Measurements from ENCODE around the gene PPM1L. TPM values are rescaled to one million over a fixed set of nuclear protein-coding genes. Genes with fewer than 3 reads are reported as not detected.

Gene PPM1L
- total RNA-seq, 4 donors from 2014 or later = 3.2 to 27.9 (median 16.4) TPM

DNA sequence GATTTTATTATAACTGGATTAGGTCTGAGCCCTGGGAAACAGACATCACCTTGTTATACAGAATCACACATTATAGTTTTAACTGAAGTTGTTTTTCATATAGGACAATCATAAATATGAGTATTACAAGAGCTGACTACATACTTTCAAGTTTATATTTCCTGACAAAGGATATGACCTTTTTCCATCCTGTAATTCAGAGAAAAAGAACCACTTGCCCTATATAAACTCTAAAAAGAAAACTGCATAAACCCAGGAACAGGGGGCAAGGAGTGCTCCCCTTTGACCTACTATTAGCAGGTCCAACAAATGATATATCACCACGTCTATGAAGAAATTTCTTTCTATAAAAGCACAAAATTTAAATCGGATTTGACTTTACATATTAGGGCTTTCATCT is 328.2 kb downstream of the PPM1L start:
- intact Hi-C loops (cut with DNase I; ENCODE audit: low total_unique reads) = no loop called here
- no peaks in the 10 kb centered on the region for H3K9me3 ChIP-seq
- TF ChIP-seq, protein P1, sequence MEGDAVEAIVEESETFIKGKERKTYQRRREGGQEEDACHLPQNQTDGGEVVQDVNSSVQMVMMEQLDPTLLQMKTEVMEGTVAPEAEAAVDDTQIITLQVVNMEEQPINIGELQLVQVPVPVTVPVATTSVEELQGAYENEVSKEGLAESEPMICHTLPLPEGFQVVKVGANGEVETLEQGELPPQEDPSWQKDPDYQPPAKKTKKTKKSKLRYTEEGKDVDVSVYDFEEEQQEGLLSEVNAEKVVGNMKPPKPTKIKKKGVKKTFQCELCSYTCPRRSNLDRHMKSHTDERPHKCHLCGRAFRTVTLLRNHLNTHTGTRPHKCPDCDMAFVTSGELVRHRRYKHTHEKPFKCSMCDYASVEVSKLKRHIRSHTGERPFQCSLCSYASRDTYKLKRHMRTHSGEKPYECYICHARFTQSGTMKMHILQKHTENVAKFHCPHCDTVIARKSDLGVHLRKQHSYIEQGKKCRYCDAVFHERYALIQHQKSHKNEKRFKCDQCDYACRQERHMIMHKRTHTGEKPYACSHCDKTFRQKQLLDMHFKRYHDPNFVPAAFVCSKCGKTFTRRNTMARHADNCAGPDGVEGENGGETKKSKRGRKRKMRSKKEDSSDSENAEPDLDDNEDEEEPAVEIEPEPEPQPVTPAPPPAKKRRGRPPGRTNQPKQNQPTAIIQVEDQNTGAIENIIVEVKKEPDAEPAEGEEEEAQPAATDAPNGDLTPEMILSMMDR (IDR thresholded peaks at IDR 0.05) = no peak
- TF ChIP-seq POLR2A (IDR thresholded peaks at IDR 0.05) = no peak
- no peaks in the 10 kb centered on the region for H3K27me3 ChIP-seq
- H3K36me3 ChIP-seq = no peaks in the 10 kb centered on the region
- H3K27ac ChIP-seq = no peak overlapping the region
- DNase-seq = no peak
- no peak overlapping the region for H3K4me3 ChIP-seq
- no peaks in the 10 kb centered on the region for H3K4me1 ChIP-seq

DNA sequence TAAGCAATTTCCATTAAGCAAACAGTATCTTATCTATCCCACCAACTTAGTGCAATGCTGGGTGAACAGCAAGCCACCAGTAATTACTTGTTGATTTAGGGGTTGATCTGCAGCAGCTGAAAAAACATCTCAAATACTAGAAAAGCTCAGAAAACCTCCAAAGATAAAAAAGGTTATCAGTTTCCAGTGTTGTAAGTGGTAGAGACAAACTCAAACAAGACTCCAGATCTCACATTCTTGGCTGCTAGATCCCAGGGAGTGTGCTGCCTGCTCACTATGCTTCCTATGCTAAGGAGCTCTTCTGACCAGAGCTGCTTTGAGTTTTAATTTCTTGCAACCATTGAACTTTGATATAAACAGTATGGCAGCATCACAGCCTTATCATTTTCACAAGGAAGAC is 337.9 kb downstream of the PPM1L start:
- H3K4me3 ChIP-seq = no peak overlapping the region
- no peak for TF ChIP-seq POLR2A (IDR thresholded peaks at IDR 0.05)
- TF ChIP-seq, protein P1 (IDR thresholded peaks at IDR 0.05) = no peak
- H3K4me1 ChIP-seq = no peaks in the 10 kb centered on the region
- no peaks in the 10 kb centered on the region for H3K9me3 ChIP-seq
- H3K27me3 ChIP-seq = no peaks in the 10 kb centered on the region
- intact Hi-C loops (cut with DNase I; ENCODE audit: low total_unique reads) = no loop called here
- no peaks in the 10 kb centered on the region for H3K36me3 ChIP-seq
- no peak for DNase-seq
- no peak overlapping the region for H3K27ac ChIP-seq

DNA sequence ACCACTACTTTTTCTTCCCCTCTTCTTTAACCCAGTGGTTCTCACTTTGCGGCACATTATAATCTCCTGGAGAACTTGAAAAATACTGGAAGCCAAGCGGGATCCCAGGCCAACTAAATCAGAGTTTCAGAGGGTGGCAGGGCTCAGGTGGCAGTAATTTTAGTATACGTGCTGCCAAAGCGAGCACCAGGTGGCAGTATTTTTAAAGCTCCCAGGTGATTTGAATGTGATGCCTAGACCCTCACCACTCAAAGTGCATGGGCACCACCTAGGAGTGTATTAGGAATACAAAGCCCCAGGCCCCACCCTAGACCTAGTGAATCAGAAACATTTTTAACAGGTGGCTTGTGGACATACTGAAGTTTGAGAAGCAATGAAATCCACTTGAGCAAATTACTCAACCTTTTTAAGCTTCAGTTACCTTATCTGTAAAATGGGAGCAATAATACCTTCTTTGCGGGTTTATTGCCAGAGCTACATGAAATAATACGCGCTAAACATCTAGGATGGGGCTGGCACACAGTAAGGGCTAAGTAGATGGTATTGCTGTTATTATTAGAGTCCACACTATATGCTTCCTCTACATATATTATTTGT is 340.8 kb downstream of the PPM1L start:
- Histone ChIP-seq H3K4me1 (no peaks in the 10 kb centered on the region), H3K36me3 (no peaks in the 10 kb centered on the region), H3K27me3 (no peaks in the 10 kb centered on the region), H3K9me3 (no peaks in the 10 kb centered on the region), H3K4me3 (no peak overlapping the region), H3K27ac (no peak overlapping the region)
- intact Hi-C loops (cut with DNase I; ENCODE audit: low total_unique reads) = no loop called here
- TF ChIP-seq POLR2A (IDR thresholded peaks at IDR 0.05) = no peak
- TF ChIP-seq, protein P1 (IDR thresholded peaks at IDR 0.05) = no peak
- DNase-seq = no peak

DNA sequence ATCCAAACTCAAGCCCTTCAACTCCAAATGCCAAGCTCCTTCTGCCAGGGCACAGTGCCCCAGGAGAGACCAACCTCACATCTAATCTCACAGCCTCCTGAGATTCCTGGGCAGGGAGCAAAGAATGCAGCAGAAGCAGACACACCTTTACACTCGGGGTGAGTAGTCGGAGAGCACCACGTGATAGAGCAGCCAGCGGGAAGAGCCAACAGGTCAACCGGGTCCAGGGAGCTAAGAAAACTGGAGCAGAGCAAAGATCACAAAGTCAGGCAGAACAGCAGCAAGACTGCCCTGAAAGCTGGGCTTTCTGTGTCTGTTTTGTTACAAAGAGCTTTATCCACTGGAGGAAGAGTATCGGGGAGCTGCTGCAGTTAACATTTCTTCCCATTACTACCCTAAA is 345.0 kb downstream of the PPM1L start:
- no peak overlapping the region for H3K4me3 ChIP-seq
- intact Hi-C loops (cut with DNase I; ENCODE audit: low total_unique reads) = no loop called here

DNA sequence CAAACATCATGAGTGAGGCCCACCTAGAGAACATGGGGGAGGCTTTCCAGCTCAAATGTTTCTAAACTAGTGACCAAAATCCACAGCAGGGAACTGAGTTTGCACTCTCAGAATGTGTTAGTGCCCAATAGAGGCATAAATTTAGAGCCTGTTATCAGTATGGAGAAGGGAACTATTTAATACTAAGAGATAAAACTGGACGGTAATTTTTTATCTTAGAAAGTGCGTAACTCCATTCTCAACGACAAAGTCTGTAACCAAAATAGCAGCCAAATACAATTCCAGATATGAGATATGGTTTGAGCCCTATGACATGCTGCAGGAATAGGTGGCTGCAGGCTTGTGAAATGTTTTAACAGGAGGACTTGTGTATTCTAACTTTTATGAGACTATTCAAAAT is 345.6 kb downstream of the PPM1L start:
- no peak overlapping the region for H3K27ac ChIP-seq
- no peaks in the 10 kb centered on the region for H3K27me3 ChIP-seq
- no peaks in the 10 kb centered on the region for H3K36me3 ChIP-seq
- TF ChIP-seq, protein P1 (IDR thresholded peaks at IDR 0.05) = no peak
- no peak for TF ChIP-seq POLR2A (IDR thresholded peaks at IDR 0.05)
- no peaks in the 10 kb centered on the region for H3K4me1 ChIP-seq
- DNase-seq = no peak
- no peak overlapping the region for H3K4me3 ChIP-seq
- intact Hi-C loops (cut with DNase I; ENCODE audit: low total_unique reads) = no loop called here
- H3K9me3 ChIP-seq = no peaks in the 10 kb centered on the region

More for the DNA sequence above, 345.0 kb downstream of the PPM1L start:
- Histone ChIP-seq H3K27ac (no peak overlapping the region), H3K4me1 (no peaks in the 10 kb centered on the region), H3K27me3 (no peaks in the 10 kb centered on the region), H3K36me3 (no peaks in the 10 kb centered on the region), H3K9me3 (no peaks in the 10 kb centered on the region)
- DNase-seq = no peak
- TF ChIP-seq, protein P1 (IDR thresholded peaks at IDR 0.05) = no peak
- no peak for TF ChIP-seq POLR2A (IDR thresholded peaks at IDR 0.05)
